Mammary epithelial cell (primary cell): ENCODE measurements around the gene MORN5.

Experiments used
- EZH2 ChIP-seq: IDR thresholded peaks from 2 replicates; pipeline ENCODE4 v1.6.1; 2012; ENCODE audit warnings: low read length, inconsistent platforms, borderline replicate concordance
- TF ChIP-seq, protein P1 (sequence below), 2 donors: IDR thresholded peaks in 1 of 2; conservative IDR thresholded peaks in 1 of 2; 2 replicates each; pipeline ENCODE4 v1.5.1; 2011 to 2012; ENCODE audit warnings: inconsistent platforms in 2 of 2, low read length in 2 of 2, mild to moderate bottlenecking in 2 of 2, control low read depth in 1 of 2, low read depth in 1 of 2; ENCODE audit not compliant: insufficient read depth in 1 of 2; ENCODE audit errors: extremely low read depth in 1 of 2

DNA sequence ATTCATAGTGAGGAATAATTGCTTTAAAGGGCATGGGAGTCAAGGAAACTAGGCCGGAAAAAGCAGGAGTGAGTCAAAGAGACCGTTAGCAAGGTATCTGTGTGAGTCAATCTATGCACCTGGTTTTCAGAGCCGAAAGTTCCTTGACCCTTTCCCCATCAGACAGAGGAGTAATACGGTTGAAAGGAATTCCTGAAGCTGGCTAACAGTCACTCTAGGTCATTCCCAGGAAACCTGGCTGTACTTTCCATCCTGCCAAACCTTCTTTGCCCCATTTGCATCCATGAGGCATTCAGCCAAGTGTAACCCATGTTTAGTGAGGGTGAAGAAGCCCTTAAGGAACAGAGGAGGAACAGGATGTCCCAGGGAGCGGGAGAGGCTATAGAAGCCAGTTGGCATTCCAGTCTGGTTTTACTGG lies 88.7 kb downstream of the MORN5 start:
- TF ChIP-seq, protein P1, sequence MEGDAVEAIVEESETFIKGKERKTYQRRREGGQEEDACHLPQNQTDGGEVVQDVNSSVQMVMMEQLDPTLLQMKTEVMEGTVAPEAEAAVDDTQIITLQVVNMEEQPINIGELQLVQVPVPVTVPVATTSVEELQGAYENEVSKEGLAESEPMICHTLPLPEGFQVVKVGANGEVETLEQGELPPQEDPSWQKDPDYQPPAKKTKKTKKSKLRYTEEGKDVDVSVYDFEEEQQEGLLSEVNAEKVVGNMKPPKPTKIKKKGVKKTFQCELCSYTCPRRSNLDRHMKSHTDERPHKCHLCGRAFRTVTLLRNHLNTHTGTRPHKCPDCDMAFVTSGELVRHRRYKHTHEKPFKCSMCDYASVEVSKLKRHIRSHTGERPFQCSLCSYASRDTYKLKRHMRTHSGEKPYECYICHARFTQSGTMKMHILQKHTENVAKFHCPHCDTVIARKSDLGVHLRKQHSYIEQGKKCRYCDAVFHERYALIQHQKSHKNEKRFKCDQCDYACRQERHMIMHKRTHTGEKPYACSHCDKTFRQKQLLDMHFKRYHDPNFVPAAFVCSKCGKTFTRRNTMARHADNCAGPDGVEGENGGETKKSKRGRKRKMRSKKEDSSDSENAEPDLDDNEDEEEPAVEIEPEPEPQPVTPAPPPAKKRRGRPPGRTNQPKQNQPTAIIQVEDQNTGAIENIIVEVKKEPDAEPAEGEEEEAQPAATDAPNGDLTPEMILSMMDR (conservative IDR thresholded peaks at IDR 0.05 in 1 of 2, IDR thresholded peaks at IDR 0.05 in 1 of 2; ENCODE audit: extremely low read depth in 1 of 2, insufficient read depth in 1 of 2, low read depth in 1 of 2, low read length in 2 of 2): no peak
- no peak for TF ChIP-seq EZH2
